Activated B cell treated with CpG ODN at 0.5 μM for 24 hours (primary cell): ENCODE data around the gene RAPH1. TPM values are rescaled to one million over a fixed set of nuclear protein-coding genes. Genes with fewer than 3 reads are reported as not detected.

Experiments used
- ATAC-seq: fragments of 200-7000 bp; cut with Tn5 transposase; one replicate; pipeline ENCODE4 v1.10.0; 2021; ENCODE audit warnings: low read depth, mild to moderate bottlenecking, moderate library complexity
- CTCF ChIA-PET: fragments of 350-600 bp; sonication (Branson Sonifier 250); formaldehyde crosslinking; loops from one replicate; lab custom pipeline; 2021; ENCODE audit warnings: antibody characterized with exemption; lab: Charles Lee
- POLR2A ChIA-PET: fragments of 350-600 bp; sonication (Branson Sonifier 250); formaldehyde crosslinking; loops from one replicate; lab custom pipeline; 2021; ENCODE audit warnings: antibody characterized with exemption; lab: Charles Lee
- DNase-seq: peaks from one replicate; pipeline ENCODE4 v3.0.0; 2022
- H3K27ac Mint-ChIP-seq: one replicate; pipeline ENCODE4 v1.8.0; 2020; ENCODE audit warnings: mixed read lengths
- H3K27me3 Mint-ChIP-seq: one replicate; pipeline ENCODE4 v1.8.0; 2021; ENCODE audit warnings: mixed read lengths
- H3K36me3 Mint-ChIP-seq: one replicate; pipeline ENCODE4 v1.8.0; 2021; ENCODE audit warnings: low read depth, mixed read lengths
- H3K4me1 Mint-ChIP-seq: one replicate; pipeline ENCODE4 v1.8.0; 2021; ENCODE audit warnings: mixed read lengths
- H3K4me3 Mint-ChIP-seq: one replicate; pipeline ENCODE4 v1.8.0; 2020; ENCODE audit warnings: mild to moderate bottlenecking, mixed read lengths
- H3K9me3 Mint-ChIP-seq: one replicate; pipeline ENCODE4 v1.8.0; 2020; ENCODE audit warnings: mixed read lengths
- intact Hi-C: fragments of 100-400 bp; cut with micrococcal nuclease; formaldehyde crosslinking; loops from one replicate; pipeline ENCODE4 v1.15.1; 2024
- total RNA-seq: library from RNA; stranded (reverse); gene quantifications from 2 replicates; pipeline ENCODE4 v1.2.3, GENCODE V29; 2022
- TF ChIP-seq, protein P1 (sequence below): fragments of 200-600 bp; IDR thresholded peaks from one replicate; pipeline ENCODE4 v1.8.0; 2022; ENCODE audit warnings: antibody characterized with exemption, mild to moderate bottlenecking

The RAPH1 gene
- total RNA-seq, 1 donor from 2014 or later = 0.11 TPM

DNA sequence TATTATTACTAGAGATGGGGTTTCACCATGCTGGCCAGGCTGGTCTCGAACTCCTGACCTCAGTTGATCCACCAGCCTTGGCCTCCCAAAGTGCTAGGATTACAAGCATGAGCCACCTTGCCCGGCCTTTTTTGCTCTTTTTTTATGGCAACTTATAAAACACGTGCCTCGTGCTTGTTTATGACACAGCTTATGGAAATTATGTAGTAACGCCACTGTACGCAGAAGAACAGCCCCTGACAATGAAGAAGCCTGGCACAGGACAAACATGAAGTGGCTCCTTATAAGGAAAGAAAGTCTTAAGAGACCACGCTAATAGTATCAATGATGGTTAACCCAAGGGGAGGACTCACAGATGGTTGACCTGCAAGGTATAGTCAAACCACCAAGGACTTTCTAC is 37.2 kb upstream of the RAPH1 start:
- H3K27me3 Mint-ChIP-seq = peaks cover 29% of the 10 kb centered on the region
- peaks cover 3% of the 10 kb centered on the region for H3K9me3 Mint-ChIP-seq
- intact Hi-C loops = no loop called here
- TF ChIP-seq, protein P1, sequence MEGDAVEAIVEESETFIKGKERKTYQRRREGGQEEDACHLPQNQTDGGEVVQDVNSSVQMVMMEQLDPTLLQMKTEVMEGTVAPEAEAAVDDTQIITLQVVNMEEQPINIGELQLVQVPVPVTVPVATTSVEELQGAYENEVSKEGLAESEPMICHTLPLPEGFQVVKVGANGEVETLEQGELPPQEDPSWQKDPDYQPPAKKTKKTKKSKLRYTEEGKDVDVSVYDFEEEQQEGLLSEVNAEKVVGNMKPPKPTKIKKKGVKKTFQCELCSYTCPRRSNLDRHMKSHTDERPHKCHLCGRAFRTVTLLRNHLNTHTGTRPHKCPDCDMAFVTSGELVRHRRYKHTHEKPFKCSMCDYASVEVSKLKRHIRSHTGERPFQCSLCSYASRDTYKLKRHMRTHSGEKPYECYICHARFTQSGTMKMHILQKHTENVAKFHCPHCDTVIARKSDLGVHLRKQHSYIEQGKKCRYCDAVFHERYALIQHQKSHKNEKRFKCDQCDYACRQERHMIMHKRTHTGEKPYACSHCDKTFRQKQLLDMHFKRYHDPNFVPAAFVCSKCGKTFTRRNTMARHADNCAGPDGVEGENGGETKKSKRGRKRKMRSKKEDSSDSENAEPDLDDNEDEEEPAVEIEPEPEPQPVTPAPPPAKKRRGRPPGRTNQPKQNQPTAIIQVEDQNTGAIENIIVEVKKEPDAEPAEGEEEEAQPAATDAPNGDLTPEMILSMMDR = no peak
- ChIA-PET CTCF (no interaction called here), POLR2A (no interaction called here)
- DNase-seq (no peak), ATAC-seq (no peak)
- H3K4me1 Mint-ChIP-seq = no peaks in the 10 kb centered on the region
- H3K27ac Mint-ChIP-seq = no peak overlapping the region
- H3K4me3 Mint-ChIP-seq = no peak overlapping the region
- H3K36me3 Mint-ChIP-seq = no peaks in the 10 kb centered on the region

- no peaks in the 10 kb centered on the region for H3K4me1 Mint-ChIP-seq
- no peak overlapping the region for H3K4me3 Mint-ChIP-seq
- TF ChIP-seq, protein P1 = no peak
- no peak overlapping the region for H3K27ac Mint-ChIP-seq
- H3K27me3 Mint-ChIP-seq = peaks cover 20% of the 10 kb centered on the region
- ChIA-PET POLR2A (no interaction called here), CTCF (no interaction called here)
- DNase-seq (no peak), ATAC-seq (no peak)
- no peaks in the 10 kb centered on the region for H3K9me3 Mint-ChIP-seq
- no peaks in the 10 kb centered on the region for H3K36me3 Mint-ChIP-seq
- intact Hi-C loops = no loop called here
These were observed 34.7 kb upstream of the RAPH1 start for GRCh38 chr2:203569677-203570316.

- Mint-ChIP-seq H3K4me1 (no peaks in the 10 kb centered on the region), H3K36me3 (no peaks in the 10 kb centered on the region), H3K4me3 (no peak overlapping the region), H3K27me3 (peaks cover 20% of the 10 kb centered on the region), H3K9me3 (no peaks in the 10 kb centered on the region), H3K27ac (no peak overlapping the region)
- ATAC-seq = no peak
- CTCF ChIA-PET = no interaction called here
- intact Hi-C loops = no loop called here
- TF ChIP-seq, protein P1 = no peak
- POLR2A ChIA-PET = no interaction called here
- no peak for DNase-seq
These were observed 32.6 kb upstream of the RAPH1 start for GRCh38 chr2:203567691-203568090.

DNA sequence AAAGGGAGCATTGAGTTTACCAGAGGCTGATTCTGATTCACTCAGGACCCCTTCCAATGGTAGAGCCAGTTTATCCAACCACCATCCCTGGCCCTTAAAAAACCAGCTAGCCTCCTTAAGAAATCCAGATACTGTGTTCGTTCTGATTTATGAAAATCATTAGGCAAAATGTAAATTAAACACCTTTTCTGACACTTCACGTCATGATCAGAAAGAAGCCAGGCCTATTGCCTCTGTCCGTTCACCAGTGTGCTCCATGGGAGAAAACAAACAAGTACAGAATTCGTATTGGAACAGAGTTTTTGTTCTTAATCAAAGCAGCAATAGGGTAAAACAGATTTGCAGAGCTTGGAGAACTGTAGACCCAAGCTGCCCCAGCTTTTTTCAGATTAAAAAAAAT is 31.1 kb upstream of the RAPH1 start:
- CTCF ChIA-PET = no interaction called here
- DNase-seq = no peak
- H3K27me3 Mint-ChIP-seq = peaks cover 24% of the 10 kb centered on the region
- H3K9me3 Mint-ChIP-seq = no peaks in the 10 kb centered on the region
- no peak overlapping the region for H3K27ac Mint-ChIP-seq
- H3K4me3 Mint-ChIP-seq = no peak overlapping the region
- intact Hi-C loops = no loop called here
- POLR2A ChIA-PET = no interaction called here
- ATAC-seq = no peak
- no peaks in the 10 kb centered on the region for H3K4me1 Mint-ChIP-seq
- TF ChIP-seq, protein P1 = no peak
- no peaks in the 10 kb centered on the region for H3K36me3 Mint-ChIP-seq

DNA sequence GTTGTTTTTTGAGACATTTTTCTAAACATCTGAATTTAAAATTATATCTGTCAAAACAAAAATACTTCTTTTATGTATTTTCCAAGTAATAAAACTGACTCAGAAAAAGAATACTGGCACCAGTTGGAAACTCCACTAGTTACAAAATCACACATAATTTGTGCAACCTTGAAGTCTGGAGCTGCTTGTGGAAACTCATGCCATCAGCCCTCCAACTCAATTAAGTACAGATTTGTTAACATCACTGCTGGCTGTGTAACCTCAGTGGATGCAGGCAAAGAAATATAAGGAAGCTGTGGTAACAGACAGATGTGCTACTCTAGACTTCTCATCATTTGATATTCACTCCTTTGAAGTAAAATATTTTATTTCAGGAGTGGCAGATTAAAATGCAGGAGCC is 30.0 kb upstream of the RAPH1 start:
- Mint-ChIP-seq H3K9me3 (no peaks in the 10 kb centered on the region), H3K36me3 (no peaks in the 10 kb centered on the region), H3K4me1 (no peaks in the 10 kb centered on the region), H3K27ac (no peak overlapping the region), H3K27me3 (peaks cover 21% of the 10 kb centered on the region), H3K4me3 (no peak overlapping the region)
- no peak for ATAC-seq
- no peak for DNase-seq
- ChIA-PET POLR2A (no interaction called here), CTCF (interaction anchor here (0.6 kb wide), 1 partner anchor 22 kb away, joined by 3 read pairs; no protein-coding TSS in a partner anchor)
- TF ChIP-seq, protein P1 = no peak
- intact Hi-C loops = no loop called here
